DMS 273 treated with DMSO at 0.1 percent for 48 hours (cell line): ENCODE data around the gene PLCB1.
"Not testable (repeated sequence)": the region's sequence is repeated elsewhere in the genome, so short reads cannot be mapped to it uniquely, and the experiment has no call there.

Source experiments
- DNase-seq: peaks from one replicate; lab custom pipeline; 2025; lab: John Stamatoyannopoulos, UW

PLCB1 gene

GRCh38 chr20:8834851-8835250 lies 702.8 kb downstream of the PLCB1 start:
- DNase-seq: no peak

GRCh38 chr20:8837396-8837795 lies 705.3 kb downstream of the PLCB1 start:
- DNase-seq: no peak

- DNase-seq: no peak
Observed at GRCh38 chr20:8842525-8842924, 710.5 kb downstream of the PLCB1 start.

- DNase-seq: no peak
Observed at GRCh38 chr20:8844179-8844578, 712.1 kb downstream of the PLCB1 start.

- no peak for DNase-seq
Observed at GRCh38 chr20:8849990-8850389, 717.9 kb downstream of the PLCB1 start.

- DNase-seq: no peak
Observed at GRCh38 chr20:8851446-8851845, 719.4 kb downstream of the PLCB1 start.

GRCh38 chr20:8851919-8852318 lies 719.9 kb downstream of the PLCB1 start:
- not testable (repeated sequence) for DNase-seq

- not testable (repeated sequence) for DNase-seq
Observed at GRCh38 chr20:8853211-8853610, 721.1 kb downstream of the PLCB1 start.

- DNase-seq: peak; percentile 81
Observed at GRCh38 chr20:8853805-8854338, 721.8 kb downstream of the PLCB1 start.

- DNase-seq: no peak
Observed at GRCh38 chr20:8854571-8854970, 722.5 kb downstream of the PLCB1 start.

GRCh38 chr20:8855315-8855714 lies 723.2 kb downstream of the PLCB1 start:
- no peak for DNase-seq

- DNase-seq: no peak
Observed at GRCh38 chr20:8856668-8857067, 724.6 kb downstream of the PLCB1 start.

- DNase-seq: no peak
Observed at GRCh38 chr20:8858181-8858787, 726.2 kb downstream of the PLCB1 start.

GRCh38 chr20:8860011-8860495 lies 728.0 kb downstream of the PLCB1 start:
- no peak for DNase-seq

GRCh38 chr20:8862092-8862491 lies 730.0 kb downstream of the PLCB1 start:
- peak; percentile 23 for DNase-seq

GRCh38 chr20:8865636-8866035 lies 733.6 kb downstream of the PLCB1 start:
- DNase-seq: no peak

GRCh38 chr20:8867038-8867740 lies 735.1 kb downstream of the PLCB1 start:
- DNase-seq: no peak

GRCh38 chr20:8870652-8871051 lies 738.6 kb downstream of the PLCB1 start:
- DNase-seq: no peak

GRCh38 chr20:8874437-8874836 lies 742.4 kb downstream of the PLCB1 start:
- DNase-seq: no peak

- no peak for DNase-seq
Observed at GRCh38 chr20:8875586-8875985, 743.5 kb downstream of the PLCB1 start.

GRCh38 chr20:8876366-8876765 lies 744.3 kb downstream of the PLCB1 start:
- DNase-seq: no peak

- no peak for DNase-seq
Observed at GRCh38 chr20:8877294-8877693, 745.2 kb downstream of the PLCB1 start.

- no peak for DNase-seq
Observed at GRCh38 chr20:8879669-8880068, 747.6 kb downstream of the PLCB1 start.
